Measurements from ENCODE around the gene RLBP1.

- TF ChIP-seq JUNB (IDR thresholded peaks at IDR 0.05) (no peak), CTCF (IDR thresholded peaks at IDR 0.05 in 2 of 3, conservative IDR thresholded peaks at IDR 0.05 in 1 of 3; ENCODE audit: control insufficient read depth in 2 of 3, extremely low read depth in 1 of 3, insufficient read depth in 1 of 3, low read depth in 3 of 3, low read length in 3 of 3) (no peak), SIX5 (IDR thresholded peaks at IDR 0.05; ENCODE audit: low read depth, low read length, severe bottlenecking) (no peak)
Measured at GRCh38 chr15:89203705-89204273, 17.6 kb downstream of the RLBP1 start.
